GM19023 (cell line): ENCODE data around the gene GALT.
A peak's percentile ranks its signal among the peaks of the same experiment; 100 is the strongest.

Experiments used
- ATAC-seq: cut with Tn5 transposase; IDR thresholded peaks from one replicate; pipeline ENCODE4 v1.9.1; 2021; ENCODE audit warnings: mild to moderate bottlenecking, moderate library complexity; ENCODE audit not compliant: unreplicated experiment

Gene GALT

DNA sequence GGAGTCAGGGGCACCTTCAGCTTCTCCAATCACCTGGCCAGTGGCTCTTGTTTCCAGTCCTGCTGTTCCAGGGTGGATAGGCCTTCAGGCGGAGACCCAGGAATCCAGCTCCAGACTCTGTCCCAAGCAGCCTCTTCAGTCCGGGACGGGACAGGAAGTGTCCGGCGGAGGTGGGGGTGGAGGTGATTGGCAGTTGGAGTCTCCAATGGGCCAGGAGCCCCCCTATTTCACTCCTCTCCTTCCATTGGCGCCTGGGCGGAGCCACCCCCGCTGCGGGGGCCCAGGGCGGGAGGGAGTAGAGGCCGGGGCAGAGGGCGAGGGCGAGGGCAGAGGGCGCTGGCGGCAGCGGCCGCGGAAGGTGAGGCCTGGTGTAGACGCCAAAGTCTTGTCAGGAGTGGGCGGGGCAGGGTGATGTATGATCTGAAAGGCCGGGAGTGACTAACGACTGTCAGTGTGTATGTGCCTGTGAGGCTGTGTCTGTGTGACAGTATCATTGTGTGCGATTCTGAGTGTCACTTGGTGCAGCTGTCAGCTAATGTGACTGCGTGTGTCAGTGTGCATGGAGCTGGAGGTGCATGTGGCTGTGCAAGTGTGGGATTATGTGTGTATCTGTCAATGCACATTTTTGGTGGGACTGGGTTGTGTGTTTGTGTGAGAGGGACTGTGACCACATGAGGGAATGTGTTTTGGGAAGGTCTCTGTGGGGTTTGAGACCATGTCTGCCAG, 5.6 kb downstream of the GALT start, which contains the start of gene IL11RA:
Gene IL11RA (plus strand): TSS at position 310 of the 726 bp plus-strand sequence. CDS start 3,033 bp downstream, outside the sequence.
- ATAC-seq = no peak

GRCh38 chr9:34652602-34653000, 6.1 kb downstream of the GALT start:
- ATAC-seq = no peak

DNA sequence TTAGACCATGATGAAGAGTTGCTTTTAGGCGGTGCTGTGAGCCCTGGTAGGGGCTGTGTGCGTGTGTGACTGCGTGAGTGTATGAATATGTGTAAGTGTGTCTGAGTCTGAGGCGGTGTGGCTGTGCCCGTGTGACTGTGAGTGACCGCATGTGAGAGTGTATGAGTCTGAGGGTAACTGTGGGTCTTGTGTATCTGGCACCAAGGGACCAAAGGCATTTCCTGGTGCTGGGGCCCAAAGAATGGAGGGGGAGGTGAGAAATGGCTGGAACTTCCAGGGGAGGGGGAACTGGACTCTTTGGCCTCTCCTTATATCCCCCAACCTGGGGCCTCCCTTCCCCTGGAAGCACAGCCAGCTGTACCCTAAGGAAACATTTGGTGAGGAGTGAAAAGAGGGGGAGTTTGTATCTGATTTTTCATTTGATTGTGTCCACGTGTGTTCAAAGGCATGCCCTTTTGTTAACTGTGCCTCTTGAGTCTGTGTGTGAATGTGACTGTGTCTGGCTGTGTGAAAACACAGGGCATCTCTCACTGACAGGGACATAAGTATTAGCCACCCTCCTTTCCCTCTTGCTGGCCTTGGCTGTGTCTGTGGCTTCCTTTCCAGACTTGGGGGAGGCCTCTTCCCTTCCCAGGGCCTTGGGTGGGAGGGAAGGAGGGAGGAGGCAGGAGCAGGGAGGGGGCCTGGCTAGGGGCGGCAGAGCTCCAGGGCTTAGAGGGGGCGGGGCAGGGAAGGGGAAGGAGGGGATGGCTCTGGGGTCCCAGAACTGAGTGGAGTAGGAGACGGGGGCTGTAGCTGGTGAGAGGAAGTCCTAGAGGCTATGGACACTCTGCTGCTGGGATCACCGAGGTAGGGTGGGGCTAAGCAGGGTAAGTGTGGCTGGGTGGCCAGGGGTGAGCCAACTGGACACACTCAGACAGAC, 6.9 kb downstream of the GALT start:
- ATAC-seq = no peak

- ATAC-seq = no peak
These were observed 8.0 kb downstream of the GALT start for GRCh38 chr9:34654323-34655051.

DNA sequence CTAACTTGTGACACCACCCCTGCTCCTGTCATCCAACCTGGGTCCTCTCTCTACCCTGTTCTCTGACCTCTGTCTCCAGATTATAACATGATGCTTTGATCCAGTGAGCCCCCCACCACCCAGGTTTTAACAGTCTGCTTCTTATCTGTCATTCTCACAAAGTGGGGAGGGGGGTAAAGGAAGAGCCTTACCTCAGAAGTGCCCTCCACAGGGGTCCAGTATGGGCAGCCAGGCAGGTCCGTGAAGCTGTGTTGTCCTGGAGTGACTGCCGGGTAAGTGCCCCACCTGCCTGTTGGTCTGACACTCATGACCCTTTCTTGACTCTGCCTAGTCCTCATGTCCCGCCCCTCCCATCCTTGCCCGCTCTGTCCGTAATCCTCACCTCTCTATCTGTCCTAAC, 8.9 kb downstream of the GALT start:
- ATAC-seq = no peak

DNA sequence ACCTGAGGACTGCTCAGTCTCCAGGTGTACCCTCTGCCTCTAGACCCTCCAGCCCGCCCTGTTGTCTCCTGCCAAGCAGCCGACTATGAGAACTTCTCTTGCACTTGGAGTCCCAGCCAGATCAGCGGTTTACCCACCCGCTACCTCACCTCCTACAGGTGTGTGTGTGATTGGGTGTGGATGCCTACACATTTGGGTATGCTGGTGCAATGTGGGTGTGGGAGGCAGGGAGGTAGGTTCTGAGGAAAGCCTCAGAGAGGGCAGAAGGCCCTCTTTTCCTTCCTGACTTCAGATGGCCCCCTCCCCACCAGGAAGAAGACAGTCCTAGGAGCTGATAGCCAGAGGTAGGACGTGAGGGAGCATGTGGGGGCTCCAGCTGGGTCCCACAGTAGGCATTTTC, 10.5 kb downstream of the GALT start:
- no peak for ATAC-seq

DNA sequence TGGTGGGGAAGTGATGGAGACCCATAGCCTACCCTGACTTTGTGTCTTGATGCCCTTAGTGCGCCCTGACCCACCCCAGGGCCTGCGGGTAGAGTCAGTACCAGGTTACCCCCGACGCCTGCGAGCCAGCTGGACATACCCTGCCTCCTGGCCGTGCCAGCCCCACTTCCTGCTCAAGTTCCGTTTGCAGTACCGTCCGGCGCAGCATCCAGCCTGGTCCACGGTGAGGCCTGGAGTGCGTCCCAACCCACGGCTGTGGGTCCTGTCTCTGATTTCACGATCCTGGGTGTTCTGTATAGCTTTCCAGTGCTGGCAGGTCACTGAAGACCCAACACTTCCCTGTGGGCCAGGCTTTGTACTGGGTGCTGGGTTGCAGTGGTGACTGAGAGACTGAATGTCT, 12.0 kb downstream of the GALT start:
- no peak for ATAC-seq

DNA sequence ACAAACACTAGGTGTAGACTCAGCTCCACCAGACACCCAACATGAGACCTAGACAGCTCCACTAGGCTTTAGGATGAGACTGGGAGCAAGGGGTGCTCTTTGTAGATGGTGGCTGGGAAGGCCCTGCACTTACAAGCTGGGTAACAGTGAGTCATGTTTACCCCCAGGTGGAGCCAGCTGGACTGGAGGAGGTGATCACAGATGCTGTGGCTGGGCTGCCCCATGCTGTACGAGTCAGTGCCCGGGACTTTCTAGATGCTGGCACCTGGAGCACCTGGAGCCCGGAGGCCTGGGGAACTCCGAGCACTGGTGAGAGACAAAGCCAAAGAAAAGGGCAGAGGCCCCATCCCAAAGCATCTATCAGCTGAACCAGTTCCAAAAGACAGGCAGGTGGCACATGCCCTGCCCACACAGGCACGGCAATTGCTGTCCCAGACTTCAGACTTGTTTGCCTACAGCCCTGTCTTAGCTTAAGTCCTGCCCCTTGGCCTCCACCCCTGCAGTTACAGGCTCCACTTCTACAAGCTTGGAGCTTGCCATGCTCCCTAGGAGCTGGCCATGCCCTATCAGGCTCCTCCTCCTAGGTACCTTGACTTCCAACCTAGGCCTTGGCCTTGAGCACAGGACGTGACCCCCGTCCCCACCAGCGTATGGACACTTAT, 13.2 kb downstream of the GALT start:
- no peak for ATAC-seq

DNA sequence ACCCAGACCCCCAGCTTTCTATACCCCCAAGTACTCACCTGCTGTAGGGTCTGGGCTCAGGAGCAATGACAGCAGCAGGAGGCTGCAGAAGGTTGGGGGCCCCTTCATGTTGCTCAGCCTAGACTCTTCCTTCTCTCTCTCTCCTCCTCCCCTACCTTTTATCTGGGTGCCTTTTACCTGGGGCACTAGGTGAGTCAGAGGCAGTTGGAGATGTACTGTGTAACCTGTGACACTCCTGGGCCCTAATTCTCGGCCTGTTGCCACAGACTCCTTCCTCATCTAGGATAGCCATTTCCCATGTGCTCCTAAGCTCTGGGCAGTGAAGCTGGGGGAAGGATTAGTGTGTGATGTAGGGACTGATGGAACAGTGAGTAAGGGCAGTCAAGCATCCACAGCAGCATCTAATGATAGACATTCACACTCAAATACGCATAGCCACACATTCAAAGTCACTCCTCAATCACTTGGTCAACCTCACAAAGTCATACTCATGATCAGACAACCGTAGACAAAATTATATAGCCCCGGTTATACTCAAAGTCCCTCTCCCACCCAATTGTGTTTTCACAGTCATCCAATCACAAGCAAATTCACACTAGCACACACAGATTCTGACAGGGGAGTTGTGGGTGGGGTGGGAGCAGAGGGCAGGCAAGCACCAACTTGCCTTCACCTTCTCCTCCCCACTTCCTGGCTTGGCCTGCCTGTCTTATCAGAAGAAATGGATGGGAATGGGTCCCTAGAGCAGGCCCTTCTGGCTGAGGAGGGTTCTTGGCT, 16.2 kb downstream of the GALT start, which contains the start of gene CCL27:
Gene CCL27 (minus strand): TSS at position 132 of the 777 bp plus-strand sequence. CDS start 24 bp downstream, at position 108.
- no peak for ATAC-seq

GRCh38 chr9:34663303-34663605, 16.8 kb downstream of the GALT start:
- no peak for ATAC-seq

GRCh38 chr9:34664281-34665066, 18.0 kb downstream of the GALT start:
- peak; percentile 42 for ATAC-seq

- peak; percentile 6 for ATAC-seq
These were observed 18.5 kb downstream of the GALT start for GRCh38 chr9:34665067-34665380.

DNA sequence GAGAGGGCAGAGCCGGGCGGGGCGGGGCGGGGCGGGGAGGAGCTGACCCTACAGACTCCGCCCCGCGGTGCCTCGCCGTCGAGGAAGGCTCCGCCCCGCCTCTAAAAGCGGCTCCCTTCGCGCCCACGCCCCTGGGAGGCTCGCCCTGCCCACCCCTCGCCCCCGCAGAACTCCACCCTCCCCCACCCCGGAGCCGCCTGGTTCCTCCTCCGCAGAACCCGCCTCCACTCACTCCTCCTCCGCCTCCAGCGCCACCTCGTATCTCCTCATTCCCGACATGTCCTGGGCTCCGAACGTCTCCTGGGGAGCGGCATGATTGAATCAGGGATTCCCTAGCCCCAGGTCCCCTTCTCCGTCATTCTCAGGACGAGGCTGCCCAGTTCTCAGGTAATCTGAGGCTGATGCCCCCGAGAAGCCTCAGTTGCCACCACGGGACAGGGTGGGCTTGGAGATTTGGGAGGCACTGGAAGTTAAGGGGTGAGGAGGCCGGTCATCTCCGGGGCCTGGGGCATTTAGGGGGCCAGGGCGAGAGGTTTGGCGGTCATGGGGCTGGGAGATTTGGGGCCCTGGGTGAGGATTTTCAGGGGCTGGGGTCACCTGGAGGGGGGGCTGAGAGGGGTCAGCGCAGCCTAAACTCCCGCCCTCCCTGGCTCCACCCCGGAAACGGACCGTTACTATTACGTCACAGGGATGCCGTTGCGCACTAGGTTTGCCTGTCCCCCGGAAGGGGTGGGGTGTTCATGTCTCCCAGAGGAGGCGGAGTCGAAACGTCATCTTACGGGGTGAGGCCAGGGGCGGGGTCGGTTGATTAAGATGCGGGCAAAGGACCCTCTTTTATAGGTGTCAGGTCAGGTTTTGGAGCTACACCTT, 19.1 kb downstream of the GALT start:
- ATAC-seq = peak; percentile 71

- no peak for ATAC-seq
These were observed 23.5 kb downstream of the GALT start for GRCh38 chr9:34669809-34670562.

DNA sequence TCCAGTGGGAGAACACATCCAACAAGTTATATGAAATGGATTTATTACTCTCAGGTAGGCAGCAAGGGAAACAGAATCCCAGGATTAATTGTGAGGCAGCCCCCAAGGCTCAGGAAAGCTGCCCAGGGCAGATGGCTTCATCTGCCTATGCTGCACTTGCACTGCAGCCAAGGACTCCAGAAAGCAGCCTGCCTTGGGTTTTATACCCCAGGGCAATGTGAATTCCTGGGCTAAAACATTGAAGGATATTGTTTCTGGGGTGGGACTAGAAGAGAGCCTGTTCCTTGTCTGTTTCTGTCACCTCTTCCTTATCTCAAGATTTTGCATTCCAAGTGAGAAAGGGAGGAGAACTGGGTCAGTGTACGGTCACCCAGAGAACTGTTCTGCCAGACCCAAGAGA, 24.8 kb downstream of the GALT start:
- ATAC-seq = no peak

DNA sequence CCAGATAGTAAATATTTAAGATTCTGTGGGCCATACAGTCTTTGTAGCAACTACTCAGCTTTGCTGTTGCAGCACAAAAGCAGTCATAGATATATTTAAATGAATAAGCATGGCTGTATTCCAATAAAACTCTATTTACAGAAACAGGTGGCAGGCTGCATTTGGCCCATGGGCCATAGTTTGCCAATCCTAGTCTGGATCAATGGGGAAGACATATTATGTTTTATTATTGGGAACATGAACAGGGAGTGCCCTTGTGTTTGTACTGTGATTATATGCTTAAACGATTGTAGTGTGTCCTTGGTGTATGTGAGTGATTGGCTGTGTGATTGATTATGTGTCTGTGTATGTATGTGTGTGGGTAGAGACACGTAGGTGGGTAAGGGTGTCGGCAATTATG, 28.0 kb downstream of the GALT start:
- ATAC-seq = no peak

GRCh38 chr9:34675048-34675714, 28.7 kb downstream of the GALT start:
- ATAC-seq = no peak
